Measurements from ENCODE around the gene GNS. TPM values are rescaled to one million over a fixed set of nuclear protein-coding genes. Genes with fewer than 3 reads are reported as not detected.

The GNS gene
- total RNA-seq, 2 experiments from 2014 or later: 8.7 to 10.0 TPM

GRCh38 chr12:64688715-64689114, 70.5 kb downstream of the GNS start:
- H3K27ac ChIP-seq (ENCODE audit: low read depth in 1 of 2, low read length in 2 of 2): peak overlapping the region; percentile 42 to 58
- Mint-ChIP-seq H3K9me3 (no peaks in the 10 kb centered on the region), H3K27me3 (no peaks in the 10 kb centered on the region), H3K36me3 (ENCODE audit: low read depth) (peaks cover 82% of the 10 kb centered on the region), H3K4me3 (peak overlapping the region; percentile 36), H3K4me1 (ENCODE audit: low read depth) (peaks cover 69% of the 10 kb centered on the region), H3K27ac (peak overlapping the region; percentile 98)
- peaks cover 70% of the 10 kb centered on the region for H3K36me3 ChIP-seq (ENCODE audit: insufficient read depth, low read length)
- ATAC-seq (ENCODE audit: poor library complexity) (no peak), DNase-seq (peak in 1 of 14 experiments; percentile 38)
- no peaks in the 10 kb centered on the region for H3K9me3 ChIP-seq (ENCODE audit: control insufficient read depth in 1 of 2, insufficient read depth in 1 of 2, low read length in 2 of 2)
- ChIA-PET POLR2A (interaction anchor here (0.8 to 26.2 kb wide), 9 partner anchors 9 to 79 kb away, joined by 3 to 808 read pairs (median 6); partner anchors contain the start of gene RASSF3), CTCF (interaction anchor here (1.3 to 2.7 kb wide), 4 partner anchors 9 to 139 kb away, joined by 4 to 12 read pairs (median 8); no protein-coding TSS in a partner anchor)
- no peak overlapping the region for H3K4me3 ChIP-seq (ENCODE audit: low read length)
- TF ChIP-seq CTCF (IDR thresholded peaks at IDR 0.05): no peak
- no peaks in the 10 kb centered on the region for H3K27me3 ChIP-seq (ENCODE audit: control insufficient read depth in 1 of 2, insufficient read depth in 2 of 2, low read length in 2 of 2)
- intact Hi-C loops (cut with DNase I, micrococcal nuclease): no loop called here
- peaks cover 96% of the 10 kb centered on the region for H3K4me1 ChIP-seq (ENCODE audit: insufficient read depth, low read length)

- Mint-ChIP-seq H3K9me3 (no peaks in the 10 kb centered on the region), H3K27ac (peak overlapping the region; percentile 98), H3K36me3 (ENCODE audit: low read depth) (peaks cover 82% of the 10 kb centered on the region), H3K4me1 (ENCODE audit: low read depth) (peaks cover 71% of the 10 kb centered on the region), H3K4me3 (peak overlapping the region; percentile 36), H3K27me3 (no peaks in the 10 kb centered on the region)
- peak overlapping the region; percentile 42 to 58 for H3K27ac ChIP-seq (ENCODE audit: low read depth in 1 of 2, low read length in 2 of 2)
- H3K9me3 ChIP-seq (ENCODE audit: control insufficient read depth in 1 of 2, insufficient read depth in 1 of 2, low read length in 2 of 2): no peaks in the 10 kb centered on the region
- no peak overlapping the region for H3K4me3 ChIP-seq (ENCODE audit: low read length)
- H3K27me3 ChIP-seq (ENCODE audit: control insufficient read depth in 1 of 2, insufficient read depth in 2 of 2, low read length in 2 of 2): no peaks in the 10 kb centered on the region
- H3K36me3 ChIP-seq (ENCODE audit: insufficient read depth, low read length): peaks cover 65% of the 10 kb centered on the region
- intact Hi-C loops (cut with DNase I, micrococcal nuclease): no loop called here
- no peak for TF ChIP-seq CTCF (IDR thresholded peaks at IDR 0.05)
- peaks cover 96% of the 10 kb centered on the region for H3K4me1 ChIP-seq (ENCODE audit: insufficient read depth, low read length)
- peak in 2 of 14 experiments; percentile 42 to 51 for DNase-seq
- ChIA-PET CTCF (interaction anchor here (1.3 to 2.7 kb wide), 4 partner anchors 10 to 139 kb away, joined by 4 to 12 read pairs (median 8); no protein-coding TSS in a partner anchor), POLR2A (interaction anchor here (0.8 to 26.2 kb wide), 9 partner anchors 9 to 79 kb away, joined by 3 to 808 read pairs (median 6); partner anchors contain the start of gene RASSF3)
- ATAC-seq (ENCODE audit: poor library complexity): no peak
These were observed 71.0 kb downstream of the GNS start for GRCh38 chr12:64688219-64688618.

GRCh38 chr12:64687816-64688215, 71.4 kb downstream of the GNS start:
- Mint-ChIP-seq H3K4me1 (ENCODE audit: low read depth) (peaks cover 73% of the 10 kb centered on the region), H3K27me3 (no peaks in the 10 kb centered on the region), H3K36me3 (ENCODE audit: low read depth) (peaks cover 78% of the 10 kb centered on the region), H3K4me3 (peak overlapping the region; percentile 36), H3K9me3 (no peaks in the 10 kb centered on the region), H3K27ac (peak overlapping the region; percentile 98)
- peak overlapping the region; percentile 42 to 58 for H3K27ac ChIP-seq (ENCODE audit: low read depth in 1 of 2, low read length in 2 of 2)
- CTCF ChIA-PET: interaction anchor here (1.3 to 2.7 kb wide), 3 partner anchors 10 to 45 kb away, joined by 4 to 12 read pairs (median 4); no protein-coding TSS in a partner anchor
- no peak overlapping the region for H3K4me3 ChIP-seq (ENCODE audit: low read length)
- no peaks in the 10 kb centered on the region for H3K27me3 ChIP-seq (ENCODE audit: control insufficient read depth in 1 of 2, insufficient read depth in 2 of 2, low read length in 2 of 2)
- DNase-seq: peak in 3 of 14 experiments; percentile 34 to 40 (median 37)
- intact Hi-C loops (cut with DNase I, micrococcal nuclease): no loop called here
- no peak for ATAC-seq (ENCODE audit: poor library complexity)
- peaks cover 97% of the 10 kb centered on the region for H3K4me1 ChIP-seq (ENCODE audit: insufficient read depth, low read length)
- H3K36me3 ChIP-seq (ENCODE audit: insufficient read depth, low read length): peaks cover 61% of the 10 kb centered on the region
- no peak for TF ChIP-seq CTCF (IDR thresholded peaks at IDR 0.05)
- POLR2A ChIA-PET: interaction anchor here (0.8 to 26.2 kb wide), 8 partner anchors 10 to 78 kb away, joined by 3 to 808 read pairs (median 6); partner anchors contain the start of gene RASSF3
- H3K9me3 ChIP-seq (ENCODE audit: control insufficient read depth in 1 of 2, insufficient read depth in 1 of 2, low read length in 2 of 2): no peaks in the 10 kb centered on the region

All from CD4-positive, alpha-beta T cell (primary cell).